Neural cell (in vitro differentiated cells): Measurements from ENCODE around the gene ARRDC2. TPM values are rescaled to one million over a fixed set of nuclear protein-coding genes. Genes with fewer than 3 reads are reported as not detected.

Experiments
- polyA plus RNA-seq: library from polyadenylated mRNA; depleted of rRNA; stranded (reverse); fragments of >200 nt; gene quantifications from 2 replicates; pipeline ENCODE4 v1.2.3, GENCODE V29; 2014
- small RNA-seq, 3 experiments: library from RNA; depleted of rRNA; stranded (forward); fragments of <200 nt; gene quantifications; one replicate each; pipeline ENCODE3, GENCODE V24; 2012

ARRDC2 gene
- polyA plus RNA-seq, 1 donor from 2014 or later: 3.6 TPM

Small RNA genes lying within 50 kb of the gene (small RNA-seq; reads per million reads assigned to genes)
- 0 reads per million in 3 experiments for gene RNA5SP468

Other genes starting within 250 kb of the ARRDC2 start
- not detected in 2 replicates for gene B3GNT3, start 213.0 kb upstream of the ARRDC2 start, polyA plus RNA-seq
- gene INSL3, start 186.7 kb upstream of the ARRDC2 start, polyA plus RNA-seq: not detected in 2 replicates
- gene JAK3, start 160.2 kb upstream of the ARRDC2 start, polyA plus RNA-seq: 0.04 and 0.11 TPM in 2 replicates
- 668 and 681 TPM in 2 replicates for gene RPL18A, start 148.3 kb upstream of the ARRDC2 start, polyA plus RNA-seq
- gene SLC5A5, start 136.2 kb upstream of the ARRDC2 start, polyA plus RNA-seq: not detected in 2 replicates
- gene CCDC124, start 75.2 kb upstream of the ARRDC2 start, polyA plus RNA-seq: 30.4 and 31.0 TPM in 2 replicates
- 9.9 and 13.8 TPM in 2 replicates for gene KCNN1, start 41.1 kb upstream of the ARRDC2 start, polyA plus RNA-seq
- not detected in 2 replicates for gene IL12RB1, start 78.8 kb downstream of the ARRDC2 start, polyA plus RNA-seq
- gene MAST3, start 89.6 kb downstream of the ARRDC2 start, polyA plus RNA-seq: 2.3 and 2.4 TPM in 2 replicates
- 14.8 and 19.1 TPM in 2 replicates for gene PIK3R2, start 145.0 kb downstream of the ARRDC2 start, polyA plus RNA-seq
- 0.82 TPM in 1 of 2 replicates, not detected in the other for gene IFI30, start 165.6 kb downstream of the ARRDC2 start, polyA plus RNA-seq
- 17.7 and 23.8 TPM in 2 replicates for gene MPV17L2, start 185.0 kb downstream of the ARRDC2 start, polyA plus RNA-seq
- gene RAB3A, start 195.9 kb downstream of the ARRDC2 start, polyA plus RNA-seq: 32.3 and 49.4 TPM in 2 replicates
- 1.6 and 2.6 TPM in 2 replicates for gene PDE4C, start 218.3 kb downstream of the ARRDC2 start, polyA plus RNA-seq